HG03432 (cell line): ENCODE data around the gene TMEM198.

Experiments
- ATAC-seq: cut with Tn5 transposase; IDR thresholded peaks from one replicate; pipeline ENCODE4 v1.9.1; 2021; ENCODE audit warnings: mild to moderate bottlenecking, moderate library complexity; ENCODE audit not compliant: unreplicated experiment

Gene TMEM198

GRCh38 chr2:219575566-219576504, 32.0 kb downstream of the TMEM198 start:
- ATAC-seq: no peak

DNA sequence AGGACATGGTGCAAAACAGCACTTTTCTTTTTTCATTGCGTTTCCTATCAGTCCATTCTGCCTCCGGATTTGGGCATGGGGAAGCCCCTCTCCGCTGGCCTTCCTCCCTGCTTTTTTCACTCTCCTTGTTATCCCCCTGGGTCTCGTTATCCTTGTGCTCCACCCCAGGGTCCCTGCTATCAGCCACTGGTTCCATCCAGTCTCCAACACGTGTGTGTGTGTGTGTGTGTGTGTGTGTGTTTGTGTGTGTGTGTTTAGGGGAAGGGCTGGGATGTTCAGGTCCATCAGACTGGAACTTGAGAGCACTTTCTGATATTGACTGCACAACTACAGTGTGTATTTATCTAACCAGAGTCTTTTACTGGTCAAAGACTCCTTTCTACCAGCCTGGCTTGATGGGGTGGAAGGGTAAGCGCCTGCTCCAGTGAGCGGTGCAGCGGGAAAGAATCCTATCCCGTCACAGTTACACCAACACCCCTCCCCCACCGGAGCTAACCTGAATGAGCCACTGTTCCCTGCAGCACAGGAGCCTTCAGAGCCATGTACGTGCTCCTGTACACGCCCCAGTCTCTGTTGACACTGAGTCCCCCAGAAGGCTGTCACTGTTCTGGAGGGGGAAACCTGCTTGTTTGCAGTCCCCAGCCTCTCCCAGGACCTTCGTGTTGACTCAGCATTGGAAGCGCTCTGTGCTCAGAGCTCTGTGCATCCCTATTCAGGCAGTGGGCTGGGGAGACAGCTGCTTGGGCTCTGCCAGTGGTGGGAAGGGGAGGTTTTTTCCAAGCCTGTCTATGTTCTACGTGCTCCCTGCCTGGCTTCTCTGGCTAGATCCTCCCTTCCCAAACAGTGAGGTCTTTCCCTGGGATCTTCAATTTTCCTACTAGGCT, 32.9 kb downstream of the TMEM198 start:
- ATAC-seq: no peak

GRCh38 chr2:219578811-219579613, 35.2 kb downstream of the TMEM198 start:
- no peak for ATAC-seq

GRCh38 chr2:219581346-219581745, 37.5 kb downstream of the TMEM198 start:
- no peak for ATAC-seq

DNA sequence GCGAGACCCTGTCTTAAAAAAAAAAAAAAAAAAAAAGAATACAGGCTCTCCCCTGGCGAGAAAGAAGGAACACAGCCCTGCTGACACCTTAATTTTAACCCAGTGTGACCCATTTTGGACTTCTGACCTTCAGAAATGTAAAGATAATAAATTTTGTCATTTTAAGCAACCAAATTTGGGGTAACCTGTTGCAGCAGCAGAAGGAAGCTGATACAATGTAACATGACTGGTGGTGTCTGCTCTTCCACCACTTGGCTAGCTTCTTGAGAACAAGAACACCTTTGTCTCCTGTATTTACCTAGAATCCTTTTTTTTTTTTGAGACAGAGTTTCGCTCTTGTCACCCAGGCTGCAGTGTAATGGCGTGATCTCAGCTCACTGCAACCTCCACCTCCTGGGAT, 47.3 kb downstream of the TMEM198 start:
- no peak for ATAC-seq

DNA sequence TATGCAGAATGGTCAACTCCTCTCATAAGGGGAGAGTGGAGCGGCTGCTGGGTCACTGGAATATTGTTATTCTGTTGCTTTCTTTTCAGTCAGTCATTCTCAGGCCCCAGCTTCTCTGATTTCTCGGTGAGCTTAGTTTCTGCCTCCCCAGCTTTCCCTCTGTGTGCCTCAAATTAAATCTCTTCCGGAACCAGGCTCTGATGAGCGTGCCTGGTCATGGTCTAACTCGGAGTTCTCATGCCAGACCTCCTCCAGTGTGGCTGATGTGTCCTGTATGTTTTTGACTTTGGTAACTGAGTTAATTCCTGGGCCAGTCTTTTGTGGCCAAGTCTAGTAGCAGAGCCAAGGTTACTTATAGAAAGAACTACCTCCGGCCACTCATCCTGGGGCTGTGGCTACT, 48.9 kb downstream of the TMEM198 start:
- no peak for ATAC-seq

DNA sequence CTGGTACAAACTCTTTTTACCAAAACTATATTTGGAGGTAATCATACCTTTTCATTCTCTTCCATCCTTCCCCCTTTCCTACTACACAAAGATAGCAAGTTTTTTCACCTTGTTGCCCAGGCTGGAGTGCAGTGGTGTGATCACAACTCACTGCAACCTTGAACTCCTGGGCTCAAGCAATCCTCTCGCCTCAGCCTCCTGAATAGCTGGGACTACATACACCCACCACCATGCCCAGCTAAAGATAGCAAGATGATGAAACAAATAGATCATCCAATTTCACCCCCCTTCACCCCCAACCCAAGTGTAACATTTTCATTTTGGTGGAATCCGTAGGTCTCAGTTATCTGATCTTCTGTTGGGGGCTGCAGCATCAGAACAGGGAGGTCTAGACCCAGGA, 49.3 kb downstream of the TMEM198 start:
- ATAC-seq: no peak

DNA sequence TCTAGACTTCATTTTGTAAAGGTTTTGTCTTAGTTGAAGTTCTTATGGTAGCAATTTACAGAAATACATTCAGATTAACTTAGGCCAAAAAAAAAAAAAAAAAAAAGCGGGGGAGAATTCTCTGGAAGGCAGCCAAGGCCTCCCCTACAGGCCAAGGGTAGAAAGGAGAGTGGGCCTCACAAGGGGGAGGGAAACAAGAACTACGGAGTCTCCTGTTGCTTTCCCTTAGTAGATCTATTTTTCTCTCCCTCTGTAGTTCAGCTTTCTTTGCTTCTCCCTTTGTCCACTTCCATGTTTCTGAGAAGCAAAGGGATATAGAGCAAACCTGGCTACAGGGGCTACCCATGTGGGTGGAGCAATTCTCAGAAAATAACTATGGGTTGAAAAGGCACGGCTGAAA, 51.4 kb downstream of the TMEM198 start:
- ATAC-seq: no peak

DNA sequence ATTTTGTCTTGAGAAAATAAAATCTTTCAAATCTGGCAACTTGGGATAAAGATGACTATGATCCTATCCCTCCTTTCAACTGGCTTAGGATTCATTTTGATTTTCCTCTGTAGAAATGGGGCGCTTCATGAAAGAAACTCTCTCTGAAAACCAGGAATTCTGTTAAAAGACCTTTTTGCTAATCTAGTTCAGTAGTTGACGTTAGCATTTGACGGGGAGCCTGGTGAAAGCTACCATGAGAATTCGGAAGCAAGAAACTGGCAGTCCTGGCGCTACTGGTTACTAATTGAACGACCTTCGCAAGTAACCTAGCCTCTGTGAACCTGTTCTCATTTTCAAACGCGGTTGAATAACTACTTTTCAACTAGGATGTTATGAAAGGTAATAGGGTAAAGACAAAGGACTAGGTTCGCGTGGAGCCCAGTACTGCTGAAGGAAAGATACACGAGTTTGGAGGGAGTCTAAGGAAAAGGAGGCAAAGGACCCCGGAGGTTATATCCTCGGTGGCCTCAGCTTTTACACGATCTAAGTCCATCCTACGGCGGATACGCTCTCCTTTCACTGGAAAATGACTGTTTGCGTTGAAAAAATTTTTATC, 53.2 kb downstream of the TMEM198 start:
- ATAC-seq: peak; percentile 0

DNA sequence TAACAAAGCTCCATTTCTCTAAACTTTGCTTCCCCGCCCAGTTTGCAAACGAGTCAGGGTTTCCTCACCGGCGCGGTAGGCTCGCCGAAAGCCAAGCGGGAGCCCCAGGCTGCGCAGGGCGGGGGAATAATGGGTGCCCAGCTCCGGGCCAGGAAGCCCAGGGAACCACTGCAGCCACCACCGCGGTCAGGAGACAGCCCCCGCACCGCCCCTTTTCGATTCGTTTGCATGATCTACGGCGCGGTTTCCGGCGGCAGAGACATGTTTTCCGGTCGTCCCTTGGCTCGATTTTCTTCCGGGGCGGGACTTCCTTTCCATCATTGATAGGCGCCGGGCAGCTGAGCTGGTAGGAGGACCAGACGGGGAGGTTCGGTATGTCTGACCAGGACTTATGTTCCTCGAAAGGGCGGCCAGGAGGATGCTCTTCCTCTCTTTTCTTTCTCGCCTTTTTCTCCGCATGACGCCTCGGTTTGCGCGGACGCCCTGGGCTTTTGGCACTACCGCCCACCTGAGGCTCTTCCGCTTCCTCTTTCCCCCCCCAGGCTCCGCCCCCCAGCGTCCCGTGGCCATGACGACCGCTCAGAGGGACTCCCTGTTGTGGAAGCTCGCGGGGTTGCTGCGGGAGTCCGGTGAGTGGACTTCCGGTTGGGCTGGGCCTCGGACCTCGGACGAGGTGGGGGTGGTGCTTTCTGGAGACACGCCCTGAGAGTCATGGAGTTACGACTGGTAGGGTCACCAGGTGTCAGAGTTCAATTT, 53.9 kb downstream of the TMEM198 start, which contains the start of gene STK11IP:
STK11IP (plus strand) TSS at position 306 of the 756 bp plus-strand sequence; CDS start at position 569, 263 bp downstream.
- peak; percentile 94 for ATAC-seq

DNA sequence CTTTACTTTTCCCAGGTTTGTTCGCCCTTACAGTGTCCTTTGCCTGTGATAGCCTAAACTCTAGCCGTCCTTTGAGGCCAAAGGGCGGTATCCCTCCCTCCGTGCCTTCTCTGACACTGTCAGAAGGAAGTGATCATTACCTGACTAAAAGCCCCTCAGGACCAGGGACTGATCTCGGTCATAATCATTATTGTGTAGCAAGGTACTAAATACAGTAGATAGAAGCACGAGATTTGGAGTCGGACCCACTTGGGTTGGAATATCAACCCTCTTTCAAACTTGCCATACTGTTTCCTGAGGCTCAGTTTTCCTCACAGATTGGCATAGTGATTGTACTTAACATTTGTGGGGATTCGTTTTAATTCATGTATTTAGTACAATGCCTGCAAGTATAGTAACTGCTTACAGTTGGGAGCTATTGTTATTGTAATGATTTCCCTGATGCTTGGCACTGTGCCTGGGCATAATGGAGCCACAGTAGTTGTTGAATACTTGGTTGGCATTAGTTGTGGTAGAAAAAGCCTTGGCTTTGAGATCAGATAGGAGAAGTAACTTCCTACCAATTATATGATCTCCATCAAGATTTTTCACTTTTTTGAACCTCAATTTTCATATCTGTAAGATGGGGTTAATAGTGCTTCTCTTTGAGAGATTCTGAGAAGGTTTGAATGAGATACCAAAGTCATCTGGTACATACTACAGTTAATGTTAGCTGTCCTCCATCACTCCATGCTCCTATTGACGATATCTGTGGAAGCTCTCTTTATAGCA, 54.7 kb downstream of the TMEM198 start:
- ATAC-seq: no peak
